ENCODE measurements around the gene GUK1.

The GUK1 gene

GRCh38 chr1:228190182-228190581, 50.1 kb downstream of the GUK1 start:
- no peak for DNase-seq (ENCODE audit: low read depth in 1 of 2, low spot score in 1 of 2)
- no peak for TF ChIP-seq JUND (IDR thresholded peaks at IDR 0.05; ENCODE audit: low read depth)
- in situ Hi-C loops (cut with HindIII; ENCODE audit: low pct_unique_long_range_greater_than_20kb, low sequenced_read_pairs), result no loop called here

- in situ Hi-C loops (cut with HindIII; ENCODE audit: low pct_unique_long_range_greater_than_20kb, low sequenced_read_pairs), result no loop called here
- no peak for DNase-seq (ENCODE audit: low read depth in 1 of 2, low spot score in 1 of 2)
- TF ChIP-seq JUND (IDR thresholded peaks at IDR 0.05; ENCODE audit: low read depth), result no peak
These were observed 50.7 kb downstream of the GUK1 start for GRCh38 chr1:228190778-228191177.

GRCh38 chr1:228194436-228194835, 54.4 kb downstream of the GUK1 start:
- no peak for DNase-seq (ENCODE audit: low read depth in 1 of 2, low spot score in 1 of 2)
- in situ Hi-C loops (cut with HindIII; ENCODE audit: low pct_unique_long_range_greater_than_20kb, low sequenced_read_pairs), result no loop called here
- TF ChIP-seq JUND (IDR thresholded peaks at IDR 0.05; ENCODE audit: low read depth), result no peak

GRCh38 chr1:228194921-228195812, 55.1 kb downstream of the GUK1 start:
- no peak for TF ChIP-seq JUND (IDR thresholded peaks at IDR 0.05; ENCODE audit: low read depth)
- in situ Hi-C loops (cut with HindIII; ENCODE audit: low pct_unique_long_range_greater_than_20kb, low sequenced_read_pairs), result no loop called here
- no peak for DNase-seq (ENCODE audit: low read depth in 1 of 2, low spot score in 1 of 2)

- in situ Hi-C loops (cut with HindIII; ENCODE audit: low pct_unique_long_range_greater_than_20kb, low sequenced_read_pairs), result no loop called here
- no peak for DNase-seq (ENCODE audit: low read depth in 1 of 2, low spot score in 1 of 2)
- TF ChIP-seq JUND (IDR thresholded peaks at IDR 0.05; ENCODE audit: low read depth), result no peak
These were observed 57.6 kb downstream of the GUK1 start for GRCh38 chr1:228197555-228198147.

All from T47D (cell line).